ENCODE results near the gene AP3S2.

Gene AP3S2

GRCh38 chr15:89812847-89813320 is 80.9 kb downstream of the AP3S2 start:
- DNase-seq: no peak

GRCh38 chr15:89812011-89812846 is 81.6 kb downstream of the AP3S2 start:
- DNase-seq: no peak

GRCh38 chr15:89810837-89811236 is 83.0 kb downstream of the AP3S2 start:
- DNase-seq: no peak

- DNase-seq: no peak
Observed at GRCh38 chr15:89809787-89810148, 84.0 kb downstream of the AP3S2 start.

GRCh38 chr15:89809093-89809786 is 84.6 kb downstream of the AP3S2 start:
- no peak for DNase-seq

GRCh38 chr15:89808160-89808870 is 85.5 kb downstream of the AP3S2 start:
- no peak for DNase-seq

- DNase-seq: no peak
Observed at GRCh38 chr15:89807689-89808088, 86.1 kb downstream of the AP3S2 start.

- no peak for DNase-seq
Observed at GRCh38 chr15:89806559-89807550, 86.9 kb downstream of the AP3S2 start.

- DNase-seq: no peak
Observed at GRCh38 chr15:89806210-89806558, 87.6 kb downstream of the AP3S2 start.

- no peak for DNase-seq
Observed at GRCh38 chr15:89805241-89806209, 88.3 kb downstream of the AP3S2 start.

GRCh38 chr15:89803941-89804800 is 89.6 kb downstream of the AP3S2 start:
- DNase-seq: no peak

- no peak for DNase-seq
Observed at GRCh38 chr15:89802986-89803824, 90.6 kb downstream of the AP3S2 start.

- no peak for DNase-seq
Observed at GRCh38 chr15:89802231-89802928, 91.4 kb downstream of the AP3S2 start.

GRCh38 chr15:89801471-89802195 is 92.2 kb downstream of the AP3S2 start:
- DNase-seq: no peak

- DNase-seq: no peak
Observed at GRCh38 chr15:89799918-89800498, 93.8 kb downstream of the AP3S2 start.

- no peak for DNase-seq
Observed at GRCh38 chr15:89799011-89799911, 94.5 kb downstream of the AP3S2 start.

Measured in activated CD8-positive, alpha-beta memory T cell treated with anti-CD3 and anti-CD28 coated beads for 24 hours (primary cell).